Uterus (tissue), 2 donors: ENCODE measurements around the gene PRSS36.

Experiments used
- CTCF ChIP-seq, 4 experiments: fragments of 200-600 bp in 2 of 4; fragments of 450-650 bp in 2 of 4; sonication (generic) in 2 of 4; IDR thresholded peaks; one replicate each; pipeline ENCODE4 v1.5.1; 2016 to 2019; ENCODE audit warnings: antibody characterized with exemption in 4 of 4, mild to moderate bottlenecking in 2 of 4, moderate library complexity in 1 of 4
- POLR2A ChIP-seq, 2 donors: fragments of 450-650 bp; IDR thresholded peaks; one replicate each; pipeline ENCODE4 v1.6.1; 2016; ENCODE audit warnings: antibody characterized with exemption in 2 of 2, mild to moderate bottlenecking in 1 of 2, moderate library complexity in 1 of 2

GRCh38 chr16:31112711-31113110, 37.2 kb downstream of the PRSS36 start:
- no peak for TF ChIP-seq CTCF (IDR thresholded peaks at IDR 0.05)
- no peak for TF ChIP-seq POLR2A (IDR thresholded peaks at IDR 0.05)
